Epithelial cell of proximal tubule (primary cell): ENCODE results near the gene UIMC1. TPM values are rescaled to one million over a fixed set of nuclear protein-coding genes. Genes with fewer than 3 reads are reported as not detected.
A peak's percentile ranks its signal among the peaks of the same experiment; 100 is the strongest.

Source experiments
- DNase-seq: peaks from one replicate; pipeline ENCODE4 v3.0.0-alpha.2; 2011; ENCODE audit warnings: low read depth
- H3K4me3 ChIP-seq: 2 replicates; pipeline ENCODE4 v1.5.1; 2011; ENCODE audit warnings: low read depth, mild to moderate bottlenecking, low read length
- total RNA-seq: library from RNA; depleted of rRNA; stranded (reverse); fragments of >200 nt; gene quantifications from 2 replicates; pipeline ENCODE4 v1.2.3, GENCODE V29; 2015
- TF ChIP-seq, protein P1 (sequence below): conservative IDR thresholded peaks from 2 replicates; pipeline ENCODE4 v1.5.1; 2012; ENCODE audit warnings: low read depth, mild to moderate bottlenecking, low read length

UIMC1 gene
- total RNA-seq, 1 donor from 2014 or later = 15.6 TPM

DNA sequence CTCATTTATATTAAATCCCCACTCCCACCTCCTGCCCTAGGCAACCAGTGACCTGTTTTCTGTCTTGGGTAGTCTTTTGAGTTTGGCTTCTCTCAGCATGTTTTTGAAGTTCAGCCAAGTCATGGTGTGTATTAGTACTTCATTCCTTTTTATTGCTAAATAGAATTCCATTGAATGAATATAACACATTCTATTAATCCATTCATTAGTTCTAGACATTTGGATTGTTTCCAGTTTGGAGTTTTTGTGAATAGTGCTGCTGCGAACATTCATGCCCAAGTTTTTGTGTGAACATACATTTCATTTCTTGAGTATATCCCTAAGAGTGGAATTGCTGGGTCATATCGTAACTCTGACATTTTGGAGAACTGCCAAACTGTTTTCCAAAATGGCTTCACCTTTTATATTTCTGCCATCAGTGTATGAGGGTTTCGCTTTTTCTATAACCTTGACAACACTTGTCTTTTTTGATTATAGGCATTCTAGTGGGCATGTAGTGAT lies 18.6 kb upstream of the UIMC1 start:
- TF ChIP-seq, protein P1, sequence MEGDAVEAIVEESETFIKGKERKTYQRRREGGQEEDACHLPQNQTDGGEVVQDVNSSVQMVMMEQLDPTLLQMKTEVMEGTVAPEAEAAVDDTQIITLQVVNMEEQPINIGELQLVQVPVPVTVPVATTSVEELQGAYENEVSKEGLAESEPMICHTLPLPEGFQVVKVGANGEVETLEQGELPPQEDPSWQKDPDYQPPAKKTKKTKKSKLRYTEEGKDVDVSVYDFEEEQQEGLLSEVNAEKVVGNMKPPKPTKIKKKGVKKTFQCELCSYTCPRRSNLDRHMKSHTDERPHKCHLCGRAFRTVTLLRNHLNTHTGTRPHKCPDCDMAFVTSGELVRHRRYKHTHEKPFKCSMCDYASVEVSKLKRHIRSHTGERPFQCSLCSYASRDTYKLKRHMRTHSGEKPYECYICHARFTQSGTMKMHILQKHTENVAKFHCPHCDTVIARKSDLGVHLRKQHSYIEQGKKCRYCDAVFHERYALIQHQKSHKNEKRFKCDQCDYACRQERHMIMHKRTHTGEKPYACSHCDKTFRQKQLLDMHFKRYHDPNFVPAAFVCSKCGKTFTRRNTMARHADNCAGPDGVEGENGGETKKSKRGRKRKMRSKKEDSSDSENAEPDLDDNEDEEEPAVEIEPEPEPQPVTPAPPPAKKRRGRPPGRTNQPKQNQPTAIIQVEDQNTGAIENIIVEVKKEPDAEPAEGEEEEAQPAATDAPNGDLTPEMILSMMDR = no peak
- DNase-seq = no peak
- H3K4me3 ChIP-seq = no peak overlapping the region

- TF ChIP-seq, protein P1 = no peak
- DNase-seq = no peak
- no peak overlapping the region for H3K4me3 ChIP-seq
These were observed 18.0 kb upstream of the UIMC1 start for GRCh38 chr5:177024559-177024958.

GRCh38 chr5:177023303-177023664 lies 16.7 kb upstream of the UIMC1 start:
- DNase-seq = no peak
- TF ChIP-seq, protein P1 = no peak
- H3K4me3 ChIP-seq = peak overlapping the region; percentile 97

- H3K4me3 ChIP-seq = peak within 1 kb of the TSS; percentile 97
- TF ChIP-seq, protein P1 = peak; percentile 46
- peak; percentile 30 for DNase-seq
These were observed 16.1 kb upstream of the UIMC1 start, which contains the start of gene ZNF346 for GRCh38 chr5:177022386-177023302. Gene ZNF346, plus strand, starts transcription at chr5:177022696. Its CDS starts 43 bp downstream, at chr5:177022739.

GRCh38 chr5:177020033-177020432 lies 13.5 kb upstream of the UIMC1 start:
- H3K4me3 ChIP-seq = no peak overlapping the region
- TF ChIP-seq, protein P1 = no peak
- DNase-seq = no peak

DNA sequence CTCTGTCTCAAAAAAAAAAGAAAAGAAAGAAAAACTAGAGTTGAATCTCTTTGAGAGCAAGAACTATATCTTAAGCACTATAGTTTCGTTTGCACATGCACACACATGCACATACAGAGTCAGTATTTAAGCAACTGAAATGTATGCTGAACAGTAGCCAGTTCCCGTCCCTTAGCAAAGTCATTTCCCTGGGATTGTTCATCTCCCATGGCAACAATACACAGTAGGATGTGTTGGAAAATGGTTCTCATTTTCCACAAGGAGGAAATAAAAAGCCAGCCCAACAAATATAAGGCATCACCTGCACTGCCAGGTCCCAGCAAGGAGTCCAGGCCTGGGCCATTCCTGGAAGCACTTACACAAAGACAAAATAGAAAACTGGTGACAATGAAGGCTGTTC lies 11.8 kb upstream of the UIMC1 start:
- no peak for DNase-seq
- TF ChIP-seq, protein P1 = no peak
- no peak overlapping the region for H3K4me3 ChIP-seq
